Measurements from ENCODE around the gene MBD4. TPM values are rescaled to one million over a fixed set of nuclear protein-coding genes. Genes with fewer than 3 reads are reported as not detected.

The MBD4 gene
- total and polyA plus RNA-seq, 10 donors: 40.0 to 72.6 (median 55.2) TPM

DNA sequence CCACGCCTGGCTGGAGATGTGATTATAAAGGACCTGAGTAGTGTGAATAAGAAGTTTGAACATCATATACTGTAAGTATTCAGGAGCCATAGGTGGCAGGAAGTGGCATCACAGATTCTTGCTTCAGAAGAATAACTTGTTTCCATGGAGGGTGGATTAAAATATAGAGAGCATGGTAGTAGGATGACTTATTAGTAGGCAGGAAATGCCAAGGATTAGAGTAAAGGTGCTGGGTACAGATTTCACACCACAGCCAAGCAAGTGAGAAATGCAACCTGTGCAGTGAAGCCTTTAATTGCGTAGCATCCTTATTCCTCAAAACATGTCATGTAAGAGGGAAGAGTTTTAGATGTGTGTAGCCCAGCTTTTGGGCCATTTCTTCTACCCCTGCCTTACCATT is 31.1 kb upstream of the MBD4 start:
- peaks cover 0 to 51% (median 0%) of the 10 kb centered on the region in 6 donors for H3K36me3 ChIP-seq
- intact Hi-C loops (cut with DNase I; ENCODE audit: low total_unique reads): no loop called here
- TF ChIP-seq POLR2AphosphoS5 (IDR thresholded peaks at IDR 0.05): no peak
- TF ChIP-seq POLR2A (IDR thresholded peaks at IDR 0.05): no peak
- TF ChIP-seq, protein P1, sequence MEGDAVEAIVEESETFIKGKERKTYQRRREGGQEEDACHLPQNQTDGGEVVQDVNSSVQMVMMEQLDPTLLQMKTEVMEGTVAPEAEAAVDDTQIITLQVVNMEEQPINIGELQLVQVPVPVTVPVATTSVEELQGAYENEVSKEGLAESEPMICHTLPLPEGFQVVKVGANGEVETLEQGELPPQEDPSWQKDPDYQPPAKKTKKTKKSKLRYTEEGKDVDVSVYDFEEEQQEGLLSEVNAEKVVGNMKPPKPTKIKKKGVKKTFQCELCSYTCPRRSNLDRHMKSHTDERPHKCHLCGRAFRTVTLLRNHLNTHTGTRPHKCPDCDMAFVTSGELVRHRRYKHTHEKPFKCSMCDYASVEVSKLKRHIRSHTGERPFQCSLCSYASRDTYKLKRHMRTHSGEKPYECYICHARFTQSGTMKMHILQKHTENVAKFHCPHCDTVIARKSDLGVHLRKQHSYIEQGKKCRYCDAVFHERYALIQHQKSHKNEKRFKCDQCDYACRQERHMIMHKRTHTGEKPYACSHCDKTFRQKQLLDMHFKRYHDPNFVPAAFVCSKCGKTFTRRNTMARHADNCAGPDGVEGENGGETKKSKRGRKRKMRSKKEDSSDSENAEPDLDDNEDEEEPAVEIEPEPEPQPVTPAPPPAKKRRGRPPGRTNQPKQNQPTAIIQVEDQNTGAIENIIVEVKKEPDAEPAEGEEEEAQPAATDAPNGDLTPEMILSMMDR (IDR thresholded peaks at IDR 0.05 in 8 of 11, conservative IDR thresholded peaks at IDR 0.05 in 3 of 11): no peak
- H3K27ac ChIP-seq: no peak overlapping the region
- no peaks in the 10 kb centered on the region for H3K27me3 ChIP-seq (replicated peaks in 1 of 7)
- H3K4me1 ChIP-seq: peaks cover 0 to 12% (median 2%) of the 10 kb centered on the region in 6 donors
- no peaks in the 10 kb centered on the region for H3K9me3 ChIP-seq
- H3K4me3 ChIP-seq: no peak overlapping the region
- DNase-seq: no peak
- WGBS, 5 donors: 94 to 97% (median 95%) methylated on average over 2 of the region's 2 CpGs

DNA sequence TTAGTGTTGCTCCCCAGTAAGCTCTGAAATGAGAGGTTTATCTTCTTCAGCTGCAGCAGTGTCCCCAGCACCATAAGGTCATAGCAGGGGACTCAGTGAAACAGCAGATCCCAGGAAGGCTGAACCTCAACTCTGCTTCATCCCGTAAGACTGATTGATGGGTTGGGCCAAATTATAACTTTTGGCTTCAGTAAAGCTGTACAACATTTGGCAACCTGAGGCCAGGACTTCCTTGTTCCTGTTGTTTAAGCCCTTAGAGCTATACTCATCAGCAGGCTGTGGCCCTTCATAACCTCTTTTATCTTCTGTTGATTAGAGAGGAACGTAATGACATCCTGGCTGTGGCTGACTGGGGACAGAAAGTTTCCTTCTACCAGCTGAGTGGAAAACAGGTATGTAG is 29.3 kb upstream of the MBD4 start:
- Histone ChIP-seq H3K4me1 (peaks cover 0 to 12% (median 2%) of the 10 kb centered on the region in 6 donors), H3K4me3 (no peak overlapping the region), H3K27ac (peak overlapping the region in 1 of 8 donors; percentile 14), H3K27me3 (replicated peaks in 1 of 7) (no peaks in the 10 kb centered on the region), H3K36me3 (peaks cover 0 to 59% (median 0%) of the 10 kb centered on the region in 6 donors), H3K9me3 (no peaks in the 10 kb centered on the region)
- TF ChIP-seq POLR2A (IDR thresholded peaks at IDR 0.05) (no peak), POLR2AphosphoS5 (IDR thresholded peaks at IDR 0.05) (no peak)
- WGBS, 5 donors: 62 to 75% (median 69%) methylated on average over 2 of the region's 2 CpGs
- intact Hi-C loops (cut with DNase I; ENCODE audit: low total_unique reads): no loop called here
- DNase-seq: no peak

DNA sequence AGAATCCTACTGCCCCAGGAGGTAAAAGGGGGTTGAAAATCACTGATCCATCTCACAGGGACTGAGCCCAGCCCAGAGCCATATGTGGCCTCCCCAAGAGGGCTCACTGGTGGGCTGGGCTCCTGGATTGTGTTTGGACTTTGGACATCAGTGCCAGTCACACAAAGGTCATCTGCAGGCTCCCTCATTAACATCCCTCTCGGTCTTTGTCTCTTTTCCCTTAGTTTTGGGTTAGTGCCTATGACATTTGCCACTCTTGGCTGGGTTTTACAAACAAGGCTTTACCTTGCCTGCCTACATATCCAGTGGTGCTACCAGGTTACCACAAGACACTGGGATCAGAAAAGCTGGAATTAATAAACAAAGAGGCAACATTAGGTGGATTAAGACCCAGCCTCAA is 28.2 kb upstream of the MBD4 start:
- Histone ChIP-seq H3K27ac (no peak overlapping the region), H3K4me1 (peaks cover 0 to 12% (median 2%) of the 10 kb centered on the region in 6 donors), H3K36me3 (peaks cover 0 to 66% (median 0%) of the 10 kb centered on the region in 6 donors), H3K27me3 (replicated peaks in 1 of 7) (no peaks in the 10 kb centered on the region), H3K4me3 (no peak overlapping the region), H3K9me3 (no peaks in the 10 kb centered on the region)
- no peak for DNase-seq
- TF ChIP-seq, protein P1 (IDR thresholded peaks at IDR 0.05 in 8 of 11, conservative IDR thresholded peaks at IDR 0.05 in 3 of 11): no peak
- TF ChIP-seq POLR2AphosphoS5 (IDR thresholded peaks at IDR 0.05) (no peak), POLR2A (IDR thresholded peaks at IDR 0.05) (no peak)
- intact Hi-C loops (cut with DNase I; ENCODE audit: low total_unique reads): no loop called here
- 75 to 100% (median 92%) methylated on average over 1 of the region's 1 CpG for WGBS, 5 donors

DNA sequence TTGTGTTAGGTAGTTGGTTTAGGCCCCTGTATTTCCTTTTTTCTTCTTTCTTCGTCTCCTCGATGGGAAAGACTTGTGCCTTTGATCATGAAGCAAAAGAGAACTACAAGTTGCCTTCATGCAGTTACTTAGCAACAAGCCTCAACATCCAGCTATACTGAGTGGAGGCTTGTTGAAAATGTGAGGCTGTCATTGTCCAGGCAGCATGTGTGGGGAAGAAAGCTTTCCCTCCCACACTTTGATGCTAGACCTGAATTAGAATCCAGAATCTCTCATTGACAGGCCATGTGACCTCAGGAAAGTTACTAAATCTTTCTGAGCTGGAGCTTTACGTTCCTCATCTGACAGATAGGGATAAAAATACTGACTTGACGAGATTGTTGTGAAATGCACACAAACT is 24.0 kb upstream of the MBD4 start:
- no peak for DNase-seq
- intact Hi-C loops (cut with DNase I; ENCODE audit: low total_unique reads): no loop called here
- H3K9me3 ChIP-seq: no peaks in the 10 kb centered on the region
- H3K27me3 ChIP-seq (replicated peaks in 1 of 7): no peaks in the 10 kb centered on the region
- peaks cover 0 to 42% (median 0%) of the 10 kb centered on the region in 6 donors for H3K36me3 ChIP-seq
- no peak overlapping the region for H3K27ac ChIP-seq
- TF ChIP-seq POLR2A (IDR thresholded peaks at IDR 0.05): no peak
- TF ChIP-seq, protein P1 (IDR thresholded peaks at IDR 0.05 in 8 of 11, conservative IDR thresholded peaks at IDR 0.05 in 3 of 11): no peak
- no peak for TF ChIP-seq POLR2AphosphoS5 (IDR thresholded peaks at IDR 0.05)
- WGBS, 5 donors: 72 to 83% (median 79%) methylated on average over 4 of the region's 4 CpGs
- H3K4me3 ChIP-seq: no peak overlapping the region
- peaks cover 0 to 2% (median 0%) of the 10 kb centered on the region in 6 donors for H3K4me1 ChIP-seq

DNA sequence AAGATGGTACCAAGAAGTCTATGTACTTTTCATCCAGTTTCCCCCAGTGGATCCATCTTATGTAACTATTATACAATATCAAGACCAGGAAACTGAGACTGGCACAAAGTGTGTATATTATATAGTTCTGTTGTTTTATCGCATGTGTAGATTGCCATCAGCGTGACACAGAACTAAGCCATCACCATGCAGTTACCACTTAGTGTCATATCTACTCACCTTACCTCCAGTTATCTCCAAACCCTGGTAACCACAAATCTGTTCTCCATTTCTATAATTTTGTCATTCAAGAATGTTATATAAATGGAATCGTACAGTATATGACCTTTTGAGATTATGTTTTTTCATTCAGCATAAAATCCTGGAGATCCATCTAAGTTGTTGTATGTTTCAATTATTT is 23.3 kb upstream of the MBD4 start:
- DNase-seq: no peak
- H3K4me1 ChIP-seq: no peaks in the 10 kb centered on the region
- TF ChIP-seq, protein P1 (IDR thresholded peaks at IDR 0.05 in 8 of 11, conservative IDR thresholded peaks at IDR 0.05 in 3 of 11): no peak
- TF ChIP-seq POLR2AphosphoS5 (IDR thresholded peaks at IDR 0.05) (no peak), POLR2A (IDR thresholded peaks at IDR 0.05) (no peak)
- intact Hi-C loops (cut with DNase I; ENCODE audit: low total_unique reads): no loop called here
- 93 to 97% (median 95%) methylated on average over 3 of the region's 3 CpGs for WGBS, 5 donors
- H3K27me3 ChIP-seq (replicated peaks in 1 of 7): no peaks in the 10 kb centered on the region
- no peak overlapping the region for H3K4me3 ChIP-seq
- H3K27ac ChIP-seq: no peak overlapping the region
- peaks cover 0 to 42% (median 0%) of the 10 kb centered on the region in 6 donors for H3K36me3 ChIP-seq
- H3K9me3 ChIP-seq: no peaks in the 10 kb centered on the region
